OCI-LY7 (cell line): Measurements from ENCODE around the gene IMPA2.

Source experiments
- CTCF ChIP-seq: fragments of 200-600 bp; sonication (generic); conservative IDR thresholded peaks from 2 replicates; pipeline ENCODE4 v1.5.1; 2014; ENCODE audit warnings: mild to moderate bottlenecking, antibody characterized with exemption, low read length, moderate library complexity, mixed read lengths
- EZH2phosphoT487 ChIP-seq: fragments of 200-600 bp; sonication (generic); IDR thresholded peaks from 2 replicates; pipeline ENCODE4 v1.6.1; 2018; ENCODE audit warnings: low read depth, borderline replicate concordance, mild to moderate bottlenecking, mixed run types, antibody characterized with exemption, low read length, moderate library complexity, mixed read lengths

- TF ChIP-seq CTCF (no peak), EZH2phosphoT487 (no peak)
These were observed 10.9 kb downstream of the IMPA2 start for GRCh38 chr18:11992096-11992790.
